ENCODE data around the gene TAOK1. TPM values are rescaled to one million over a fixed set of nuclear protein-coding genes. Genes with fewer than 3 reads are reported as not detected.

TAOK1 gene
- total and polyA plus RNA-seq, 4 donors = 4.3 to 20.5 (median 12.6) TPM

DNA sequence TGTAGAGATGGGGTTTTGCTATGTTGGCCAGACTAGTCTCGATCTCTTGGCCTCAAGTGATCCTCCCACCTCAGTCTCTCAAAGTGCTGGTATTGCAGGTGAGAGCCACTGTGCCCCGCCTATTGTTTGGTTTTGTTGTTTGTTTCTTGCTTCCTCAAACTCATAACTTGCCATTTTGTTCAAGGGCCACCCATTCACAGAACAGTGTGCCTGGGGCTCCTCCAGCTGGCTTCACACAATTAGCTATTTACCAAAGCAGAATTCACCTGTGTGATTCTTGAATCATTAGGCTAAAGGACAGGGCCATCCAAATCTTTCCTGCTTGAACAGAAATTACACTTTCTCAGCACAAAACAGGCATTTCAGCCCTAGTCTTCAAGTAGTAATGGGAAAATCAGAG, 169.5 kb downstream of the TAOK1 start:
- H3K36me3 ChIP-seq (ENCODE audit: control insufficient read depth in 4 of 4, insufficient read depth in 3 of 4, low read depth in 1 of 4, low read length in 3 of 4) = peaks cover 0 to 10% (median 0%) of the 10 kb centered on the region in 4 donors
- H3K9ac ChIP-seq (ENCODE audit: low read depth in 1 of 2, low read length in 2 of 2) = no peak overlapping the region
- H3K4me3 ChIP-seq (ENCODE audit: low read depth in 1 of 3, low read length in 3 of 3) = no peak overlapping the region
- H3K27ac ChIP-seq (ENCODE audit: low read depth in 1 of 2, low read length in 2 of 2) = no peak overlapping the region
- no peaks in the 10 kb centered on the region for H3K9me3 ChIP-seq (ENCODE audit: control insufficient read depth in 4 of 4, low read length in 3 of 4)
- TF ChIP-seq, protein P1, sequence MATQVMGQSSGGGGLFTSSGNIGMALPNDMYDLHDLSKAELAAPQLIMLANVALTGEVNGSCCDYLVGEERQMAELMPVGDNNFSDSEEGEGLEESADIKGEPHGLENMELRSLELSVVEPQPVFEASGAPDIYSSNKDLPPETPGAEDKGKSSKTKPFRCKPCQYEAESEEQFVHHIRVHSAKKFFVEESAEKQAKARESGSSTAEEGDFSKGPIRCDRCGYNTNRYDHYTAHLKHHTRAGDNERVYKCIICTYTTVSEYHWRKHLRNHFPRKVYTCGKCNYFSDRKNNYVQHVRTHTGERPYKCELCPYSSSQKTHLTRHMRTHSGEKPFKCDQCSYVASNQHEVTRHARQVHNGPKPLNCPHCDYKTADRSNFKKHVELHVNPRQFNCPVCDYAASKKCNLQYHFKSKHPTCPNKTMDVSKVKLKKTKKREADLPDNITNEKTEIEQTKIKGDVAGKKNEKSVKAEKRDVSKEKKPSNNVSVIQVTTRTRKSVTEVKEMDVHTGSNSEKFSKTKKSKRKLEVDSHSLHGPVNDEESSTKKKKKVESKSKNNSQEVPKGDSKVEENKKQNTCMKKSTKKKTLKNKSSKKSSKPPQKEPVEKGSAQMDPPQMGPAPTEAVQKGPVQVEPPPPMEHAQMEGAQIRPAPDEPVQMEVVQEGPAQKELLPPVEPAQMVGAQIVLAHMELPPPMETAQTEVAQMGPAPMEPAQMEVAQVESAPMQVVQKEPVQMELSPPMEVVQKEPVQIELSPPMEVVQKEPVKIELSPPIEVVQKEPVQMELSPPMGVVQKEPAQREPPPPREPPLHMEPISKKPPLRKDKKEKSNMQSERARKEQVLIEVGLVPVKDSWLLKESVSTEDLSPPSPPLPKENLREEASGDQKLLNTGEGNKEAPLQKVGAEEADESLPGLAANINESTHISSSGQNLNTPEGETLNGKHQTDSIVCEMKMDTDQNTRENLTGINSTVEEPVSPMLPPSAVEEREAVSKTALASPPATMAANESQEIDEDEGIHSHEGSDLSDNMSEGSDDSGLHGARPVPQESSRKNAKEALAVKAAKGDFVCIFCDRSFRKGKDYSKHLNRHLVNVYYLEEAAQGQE (IDR thresholded peaks at IDR 0.05) = no peak
- TF ChIP-seq JUND (IDR thresholded peaks at IDR 0.05) (no peak), RAD21 (IDR thresholded peaks at IDR 0.05) (no peak), TAF1 (conservative IDR thresholded peaks at IDR 0.05) (no peak), YY1 (IDR thresholded peaks at IDR 0.05) (no peak), FOXA2 (IDR thresholded peaks at IDR 0.05) (no peak), SP1 (IDR thresholded peaks at IDR 0.05) (no peak), HNF4G (IDR thresholded peaks at IDR 0.05) (no peak), EGR1 (IDR thresholded peaks at IDR 0.05; ENCODE audit: low read depth in 2 of 2) (no peak), GABPA (IDR thresholded peaks at IDR 0.05 in 1 of 2, conservative IDR thresholded peaks at IDR 0.05 in 1 of 2) (no peak), HNF4A (conservative IDR thresholded peaks at IDR 0.05) (no peak), NR2F2 (IDR thresholded peaks at IDR 0.05) (no peak), FOXA1 (IDR thresholded peaks at IDR 0.05) (no peak), RXRA (IDR thresholded peaks at IDR 0.05) (no peak)
- TF ChIP-seq, protein P2, sequence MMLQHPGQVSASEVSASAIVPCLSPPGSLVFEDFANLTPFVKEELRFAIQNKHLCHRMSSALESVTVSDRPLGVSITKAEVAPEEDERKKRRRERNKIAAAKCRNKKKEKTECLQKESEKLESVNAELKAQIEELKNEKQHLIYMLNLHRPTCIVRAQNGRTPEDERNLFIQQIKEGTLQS (IDR thresholded peaks at IDR 0.05) = no peak
- TF ChIP-seq, protein P3, sequence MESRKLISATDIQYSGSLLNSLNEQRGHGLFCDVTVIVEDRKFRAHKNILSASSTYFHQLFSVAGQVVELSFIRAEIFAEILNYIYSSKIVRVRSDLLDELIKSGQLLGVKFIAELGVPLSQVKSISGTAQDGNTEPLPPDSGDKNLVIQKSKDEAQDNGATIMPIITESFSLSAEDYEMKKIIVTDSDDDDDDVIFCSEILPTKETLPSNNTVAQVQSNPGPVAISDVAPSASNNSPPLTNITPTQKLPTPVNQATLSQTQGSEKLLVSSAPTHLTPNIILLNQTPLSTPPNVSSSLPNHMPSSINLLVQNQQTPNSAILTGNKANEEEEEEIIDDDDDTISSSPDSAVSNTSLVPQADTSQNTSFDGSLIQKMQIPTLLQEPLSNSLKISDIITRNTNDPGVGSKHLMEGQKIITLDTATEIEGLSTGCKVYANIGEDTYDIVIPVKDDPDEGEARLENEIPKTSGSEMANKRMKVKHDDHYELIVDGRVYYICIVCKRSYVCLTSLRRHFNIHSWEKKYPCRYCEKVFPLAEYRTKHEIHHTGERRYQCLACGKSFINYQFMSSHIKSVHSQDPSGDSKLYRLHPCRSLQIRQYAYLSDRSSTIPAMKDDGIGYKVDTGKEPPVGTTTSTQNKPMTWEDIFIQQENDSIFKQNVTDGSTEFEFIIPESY (IDR thresholded peaks at IDR 0.05) = no peak
- TF ChIP-seq, protein P4, sequence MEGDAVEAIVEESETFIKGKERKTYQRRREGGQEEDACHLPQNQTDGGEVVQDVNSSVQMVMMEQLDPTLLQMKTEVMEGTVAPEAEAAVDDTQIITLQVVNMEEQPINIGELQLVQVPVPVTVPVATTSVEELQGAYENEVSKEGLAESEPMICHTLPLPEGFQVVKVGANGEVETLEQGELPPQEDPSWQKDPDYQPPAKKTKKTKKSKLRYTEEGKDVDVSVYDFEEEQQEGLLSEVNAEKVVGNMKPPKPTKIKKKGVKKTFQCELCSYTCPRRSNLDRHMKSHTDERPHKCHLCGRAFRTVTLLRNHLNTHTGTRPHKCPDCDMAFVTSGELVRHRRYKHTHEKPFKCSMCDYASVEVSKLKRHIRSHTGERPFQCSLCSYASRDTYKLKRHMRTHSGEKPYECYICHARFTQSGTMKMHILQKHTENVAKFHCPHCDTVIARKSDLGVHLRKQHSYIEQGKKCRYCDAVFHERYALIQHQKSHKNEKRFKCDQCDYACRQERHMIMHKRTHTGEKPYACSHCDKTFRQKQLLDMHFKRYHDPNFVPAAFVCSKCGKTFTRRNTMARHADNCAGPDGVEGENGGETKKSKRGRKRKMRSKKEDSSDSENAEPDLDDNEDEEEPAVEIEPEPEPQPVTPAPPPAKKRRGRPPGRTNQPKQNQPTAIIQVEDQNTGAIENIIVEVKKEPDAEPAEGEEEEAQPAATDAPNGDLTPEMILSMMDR (IDR thresholded peaks at IDR 0.05; ENCODE audit: low read depth, low read length, missing input control) = no peak
- no peak for DNase-seq (ENCODE audit: low spot score)
- H3K4me1 ChIP-seq (ENCODE audit: control insufficient read depth in 4 of 4, insufficient read depth in 4 of 4, low read length in 3 of 4) = peaks cover 8 to 63% (median 44%) of the 10 kb centered on the region in 4 donors
- H3K27me3 ChIP-seq (ENCODE audit: control insufficient read depth in 4 of 4, insufficient read depth in 4 of 4, low read length in 3 of 4) = no peaks in the 10 kb centered on the region
- WGBS = 88% methylated on average over 2 of the region's 2 CpGs

DNA sequence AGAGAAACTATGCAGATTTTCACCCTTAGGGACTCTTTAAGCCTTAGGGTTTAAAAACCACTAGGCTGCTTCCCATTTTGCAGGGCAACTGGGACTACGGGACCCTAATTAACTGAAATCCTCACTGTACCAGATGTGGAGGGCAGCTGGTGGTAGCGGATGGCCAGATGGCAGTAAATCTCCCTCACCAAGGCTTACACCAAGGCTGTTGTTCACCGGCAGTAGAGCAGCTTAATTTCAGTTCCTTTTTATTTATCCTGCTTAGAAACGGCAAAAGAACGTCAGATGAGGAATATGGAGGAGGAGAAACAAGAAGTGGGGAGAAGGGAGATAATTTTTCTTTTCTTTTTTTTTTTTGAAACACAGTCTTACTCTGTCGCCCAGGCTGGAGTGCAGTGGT, 170.2 kb downstream of the TAOK1 start:
- WGBS = 83% methylated on average over 6 of the region's 6 CpGs
- no peak for DNase-seq (ENCODE audit: low spot score)
- Histone ChIP-seq H3K9me3 (ENCODE audit: control insufficient read depth in 4 of 4, low read length in 3 of 4) (no peaks in the 10 kb centered on the region), H3K27ac (ENCODE audit: low read depth in 1 of 2, low read length in 2 of 2) (no peak overlapping the region), H3K9ac (ENCODE audit: low read depth in 1 of 2, low read length in 2 of 2) (no peak overlapping the region), H3K4me3 (ENCODE audit: low read depth in 1 of 3, low read length in 3 of 3) (no peak overlapping the region), H3K36me3 (ENCODE audit: control insufficient read depth in 4 of 4, insufficient read depth in 3 of 4, low read depth in 1 of 4, low read length in 3 of 4) (peaks cover 0 to 10% (median 0%) of the 10 kb centered on the region in 4 donors), H3K4me1 (ENCODE audit: control insufficient read depth in 4 of 4, insufficient read depth in 4 of 4, low read length in 3 of 4) (peaks cover 7 to 61% (median 45%) of the 10 kb centered on the region in 4 donors), H3K27me3 (ENCODE audit: control insufficient read depth in 4 of 4, insufficient read depth in 4 of 4, low read length in 3 of 4) (no peaks in the 10 kb centered on the region)
- TF ChIP-seq GABPA (IDR thresholded peaks at IDR 0.05 in 1 of 2, conservative IDR thresholded peaks at IDR 0.05 in 1 of 2) = no peak
- TF ChIP-seq, protein P1 (IDR thresholded peaks at IDR 0.05) = no peak
- TF ChIP-seq, protein P4 (IDR thresholded peaks at IDR 0.05; ENCODE audit: low read depth, low read length, missing input control) = no peak
- TF ChIP-seq HNF4A (conservative IDR thresholded peaks at IDR 0.05) = no peak
- no peak for TF ChIP-seq FOXA2 (IDR thresholded peaks at IDR 0.05)
- no peak for TF ChIP-seq JUND (IDR thresholded peaks at IDR 0.05)
- TF ChIP-seq NR2F2 (IDR thresholded peaks at IDR 0.05) = no peak
- no peak for TF ChIP-seq FOXA1 (IDR thresholded peaks at IDR 0.05)

Data from liver (tissue), 9 donors.